Smooth muscle cell (in vitro differentiated cells): ENCODE measurements around the gene HAP1. TPM values are rescaled to one million over a fixed set of nuclear protein-coding genes. Genes with fewer than 3 reads are reported as not detected.

ENCODE experiments used
- DNase-seq: peaks from one replicate; lab custom pipeline; 2025; ENCODE audit not compliant: unreplicated experiment; lab: John Stamatoyannopoulos, UW
- H2AFZ ChIP-seq: fragments of 200-600 bp; sonication (generic); 2 replicates; pipeline ENCODE4 v1.6.0; 2016; ENCODE audit warnings: antibody characterized with exemption, low read depth, mild to moderate bottlenecking
- H3F3A ChIP-seq: fragments of 200-600 bp; sonication (generic); 2 replicates; pipeline ENCODE4 v1.6.0; 2017; ENCODE audit warnings: antibody characterized with exemption, low read depth
- H3K27ac ChIP-seq: fragments of 200-600 bp; sonication (generic); 2 replicates; pipeline ENCODE4 v1.5.1; 2016; ENCODE audit warnings: low read depth, mild to moderate bottlenecking
- H3K27me3 ChIP-seq: fragments of 200-600 bp; sonication (generic); 2 replicates; pipeline ENCODE4 v1.6.1; 2016; ENCODE audit warnings: low read depth, mild to moderate bottlenecking
- H3K36me3 ChIP-seq: fragments of 200-600 bp; sonication (generic); 2 replicates; pipeline ENCODE4 v1.5.1; 2016; ENCODE audit warnings: low read depth
- H3K4me1 ChIP-seq: fragments of 200-600 bp; sonication (generic); 2 replicates; pipeline ENCODE4 v1.5.1; 2016; ENCODE audit warnings: low read depth
- H3K4me2 ChIP-seq: fragments of 200-600 bp; sonication (generic); 2 replicates; pipeline ENCODE4 v1.6.0; 2016; ENCODE audit warnings: mild to moderate bottlenecking
- H3K4me3 ChIP-seq: fragments of 200-600 bp; sonication (generic); 2 replicates; pipeline ENCODE4 v1.5.1; 2016; ENCODE audit warnings: mild to moderate bottlenecking
- H3K79me2 ChIP-seq: fragments of 200-600 bp; sonication (generic); 2 replicates; pipeline ENCODE4 v1.6.0; 2016; ENCODE audit warnings: low read depth, mild to moderate bottlenecking
- H3K9ac ChIP-seq: fragments of 200-600 bp; sonication (generic); 2 replicates; pipeline ENCODE4 v1.6.0; 2016; ENCODE audit warnings: low read depth
- H3K9me3 ChIP-seq: fragments of 200-600 bp; sonication (generic); replicated peaks from 2 replicates; pipeline ENCODE4 v1.5.1; 2016; ENCODE audit warnings: low read depth
- H4K20me1 ChIP-seq: fragments of 200-600 bp; sonication (generic); 2 replicates; pipeline ENCODE4 v1.6.0; 2016; ENCODE audit warnings: low read depth
- WGBS: methylation state at CpG from one replicate; pipeline ENCODE4 v1.1.7; 2016; ENCODE audit warnings: low lambda C conversion rate; 5-methylcytosine and 5-hydroxymethylcytosine counted together
- polyA plus RNA-seq: library from polyadenylated mRNA; unstranded; fragments of >200 nt; fragmentation: Nextera tagmentation; extraction: Ambion mirVana; gene quantifications from 2 replicates; pipeline ENCODE4 v1.2.1, GENCODE V29; 2016
- total RNA-seq: library from RNA; depleted of rRNA; stranded (reverse); fragments of >200 nt; gene quantifications from 2 replicates; pipeline ENCODE4 v1.2.3, GENCODE V29; 2014
- TF ChIP-seq, protein P1 (sequence below): fragments of 200-600 bp; sonication (generic); IDR thresholded peaks from 2 replicates; pipeline ENCODE4 v1.5.1; 2017; ENCODE audit warnings: borderline replicate concordance, mild to moderate bottlenecking, antibody characterized with exemption; ENCODE audit not compliant: insufficient read depth, poor library complexity, severe bottlenecking

HAP1 gene
- total and polyA plus RNA-seq, 2 experiments from 2014 or later = 0.36 to 0.73 TPM

- H2AFZ ChIP-seq = no peak overlapping the region
These were observed 24.2 kb upstream of the HAP1 start for GRCh38 chr17:41758601-41759000.

DNA sequence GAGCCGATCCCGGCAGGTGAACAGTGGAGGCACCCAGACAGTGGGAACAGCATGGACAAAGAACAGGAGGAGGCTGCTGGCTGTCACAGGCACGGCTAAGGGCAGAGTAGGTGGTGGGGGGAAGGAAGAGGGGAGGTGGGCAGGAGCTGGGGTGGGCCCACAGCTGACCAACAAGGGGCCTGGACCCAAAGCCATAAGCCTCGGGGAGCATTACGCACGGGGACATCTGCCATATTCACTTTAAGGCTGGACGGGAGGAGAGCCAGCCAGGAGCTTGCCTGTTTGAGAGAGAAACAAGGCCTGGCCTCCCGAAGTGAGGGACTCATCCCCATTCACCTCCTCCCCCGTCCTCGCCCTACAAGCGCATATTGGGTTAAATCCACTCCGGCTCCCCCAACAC lies 19.6 kb upstream of the HAP1 start:
- 86% methylated on average over 11 of the region's 12 CpGs for WGBS
- no peak overlapping the region for H3K4me2 ChIP-seq
- H3K9me3 ChIP-seq = no peaks in the 10 kb centered on the region
- no peak overlapping the region for H3K9ac ChIP-seq
- no peaks in the 10 kb centered on the region for H3K4me1 ChIP-seq
- H2AFZ ChIP-seq = no peak overlapping the region
- TF ChIP-seq, protein P1, sequence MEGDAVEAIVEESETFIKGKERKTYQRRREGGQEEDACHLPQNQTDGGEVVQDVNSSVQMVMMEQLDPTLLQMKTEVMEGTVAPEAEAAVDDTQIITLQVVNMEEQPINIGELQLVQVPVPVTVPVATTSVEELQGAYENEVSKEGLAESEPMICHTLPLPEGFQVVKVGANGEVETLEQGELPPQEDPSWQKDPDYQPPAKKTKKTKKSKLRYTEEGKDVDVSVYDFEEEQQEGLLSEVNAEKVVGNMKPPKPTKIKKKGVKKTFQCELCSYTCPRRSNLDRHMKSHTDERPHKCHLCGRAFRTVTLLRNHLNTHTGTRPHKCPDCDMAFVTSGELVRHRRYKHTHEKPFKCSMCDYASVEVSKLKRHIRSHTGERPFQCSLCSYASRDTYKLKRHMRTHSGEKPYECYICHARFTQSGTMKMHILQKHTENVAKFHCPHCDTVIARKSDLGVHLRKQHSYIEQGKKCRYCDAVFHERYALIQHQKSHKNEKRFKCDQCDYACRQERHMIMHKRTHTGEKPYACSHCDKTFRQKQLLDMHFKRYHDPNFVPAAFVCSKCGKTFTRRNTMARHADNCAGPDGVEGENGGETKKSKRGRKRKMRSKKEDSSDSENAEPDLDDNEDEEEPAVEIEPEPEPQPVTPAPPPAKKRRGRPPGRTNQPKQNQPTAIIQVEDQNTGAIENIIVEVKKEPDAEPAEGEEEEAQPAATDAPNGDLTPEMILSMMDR = no peak
- H3K27ac ChIP-seq = no peak overlapping the region
- no peaks in the 10 kb centered on the region for H3K27me3 ChIP-seq
- peaks cover 10% of the 10 kb centered on the region for H3K36me3 ChIP-seq
- no peak overlapping the region for H3K4me3 ChIP-seq
- DNase-seq = no peak
- H4K20me1 ChIP-seq = peaks cover 31% of the 10 kb centered on the region
- no peaks in the 10 kb centered on the region for H3K79me2 ChIP-seq
- H3F3A ChIP-seq = peaks cover 4% of the 10 kb centered on the region

More at GRCh38 chr17:41758601-41759000, 24.2 kb upstream of the HAP1 start:
- H3F3A ChIP-seq = peaks cover 4% of the 10 kb centered on the region
- no peak overlapping the region for H3K4me3 ChIP-seq
- H3K4me2 ChIP-seq = no peak overlapping the region
- no peak overlapping the region for H3K9ac ChIP-seq
- peaks cover 70% of the 10 kb centered on the region for H4K20me1 ChIP-seq
- TF ChIP-seq, protein P1 = no peak
- 95% methylated on average over 9 of the region's 9 CpGs for WGBS
- no peaks in the 10 kb centered on the region for H3K27me3 ChIP-seq
- H3K9me3 ChIP-seq = no peaks in the 10 kb centered on the region
- no peaks in the 10 kb centered on the region for H3K79me2 ChIP-seq
- H3K27ac ChIP-seq = no peak overlapping the region
- no peaks in the 10 kb centered on the region for H3K4me1 ChIP-seq
- DNase-seq = no peak
- H3K36me3 ChIP-seq = peaks cover 10% of the 10 kb centered on the region

DNA sequence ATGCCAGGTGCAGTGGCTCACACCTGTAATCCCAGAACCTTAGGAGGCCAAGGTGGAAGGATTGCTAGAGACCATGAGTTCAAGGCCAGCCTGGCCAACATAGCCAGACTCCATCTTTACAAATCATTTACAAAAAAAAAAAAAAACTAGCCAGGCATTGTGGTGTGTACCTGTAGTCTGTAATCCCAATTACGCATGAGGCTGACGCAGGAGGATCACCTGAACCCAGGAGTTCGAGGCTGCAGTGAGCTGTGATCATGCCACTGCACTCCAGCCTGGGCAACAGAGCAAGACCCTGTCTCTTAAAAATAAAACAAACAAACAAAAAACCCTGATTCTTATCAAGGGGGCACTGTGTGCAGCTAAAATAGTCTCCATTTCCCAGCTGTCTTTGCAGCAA lies 16.8 kb upstream of the HAP1 start:
- Histone ChIP-seq H3F3A (no peaks in the 10 kb centered on the region), H3K79me2 (no peaks in the 10 kb centered on the region), H3K9ac (no peak overlapping the region), H3K4me3 (no peak overlapping the region), H3K9me3 (no peaks in the 10 kb centered on the region), H2AFZ (no peak overlapping the region), H3K36me3 (no peaks in the 10 kb centered on the region), H3K4me1 (no peaks in the 10 kb centered on the region), H3K27ac (no peak overlapping the region), H3K27me3 (no peaks in the 10 kb centered on the region), H3K4me2 (no peak overlapping the region), H4K20me1 (peaks cover 13% of the 10 kb centered on the region)
- TF ChIP-seq, protein P1 = no peak
- DNase-seq = no peak
- WGBS = 82% methylated on average over 3 of the region's 3 CpGs

DNA sequence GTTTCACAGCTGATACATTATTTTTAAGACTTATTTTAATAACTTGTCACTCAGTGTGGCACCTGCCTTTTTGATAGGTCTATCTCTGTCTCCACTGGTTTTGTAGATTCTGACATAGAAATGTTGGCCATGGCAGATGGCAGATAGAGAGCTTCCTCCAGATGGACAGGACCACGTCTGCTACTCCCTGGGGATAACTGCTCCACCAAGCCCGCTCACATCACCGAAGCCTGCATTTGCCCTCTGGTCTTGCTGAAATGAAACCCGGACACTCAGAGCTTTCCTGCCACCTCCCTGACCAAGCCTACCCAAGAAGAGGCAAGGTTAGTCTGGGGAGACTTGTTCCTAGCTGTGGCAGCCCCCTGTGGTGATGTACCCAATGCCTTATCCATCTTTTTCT lies 16.4 kb upstream of the HAP1 start:
- TF ChIP-seq, protein P1 = no peak
- peaks cover 13% of the 10 kb centered on the region for H4K20me1 ChIP-seq
- 90% methylated on average over 4 of the region's 4 CpGs for WGBS

More for the DNA sequence above, 16.4 kb upstream of the HAP1 start:
- DNase-seq = no peak
- Histone ChIP-seq H3K27ac (no peak overlapping the region), H3F3A (no peaks in the 10 kb centered on the region), H3K9ac (no peak overlapping the region), H3K9me3 (no peaks in the 10 kb centered on the region), H3K4me1 (no peaks in the 10 kb centered on the region), H3K4me2 (no peak overlapping the region), H3K36me3 (no peaks in the 10 kb centered on the region), H2AFZ (no peak overlapping the region), H3K27me3 (no peaks in the 10 kb centered on the region), H3K79me2 (no peaks in the 10 kb centered on the region), H3K4me3 (no peak overlapping the region)
